Bronchial epithelial cell (primary cell): Measurements from ENCODE around the gene TMC1. TPM values are rescaled to one million over a fixed set of nuclear protein-coding genes. Genes with fewer than 3 reads are reported as not detected.

Source experiments
- DNase-seq: peaks from one replicate; pipeline ENCODE4 v3.0.0-alpha.2; 2010; ENCODE audit warnings: low read depth
- FAIRE-seq: peaks from 2 replicates; lab custom pipeline; 2011; peaks lifted over from hg19 to GRCh38; lab: Jason Lieb, UNC
- H3K27me3 ChIP-seq: 2 replicates; pipeline ENCODE4 v1.5.1; 2011; ENCODE audit warnings: low read length; ENCODE audit not compliant: control insufficient read depth, insufficient read depth
- H3K36me3 ChIP-seq: 2 replicates; pipeline ENCODE4 v1.5.1; 2011; ENCODE audit warnings: low read length; ENCODE audit not compliant: control insufficient read depth, insufficient read depth
- H3K4me3 ChIP-seq: 2 replicates; pipeline ENCODE4 v1.5.1; 2011; ENCODE audit warnings: mild to moderate bottlenecking, low read depth, low read length, control low read depth
- CTCF ChIP-seq: IDR thresholded peaks from 2 replicates; pipeline ENCODE4 v1.5.1; 2011; ENCODE audit warnings: mild to moderate bottlenecking, moderate library complexity, low read length, control low read depth, inconsistent platforms; ENCODE audit not compliant: insufficient read depth, severe bottlenecking
- total RNA-seq: library from RNA; depleted of rRNA; stranded (reverse); fragments of >200 nt; gene quantifications from 2 replicates; pipeline ENCODE4 v1.2.1, GENCODE V29; 2014

Gene TMC1
- total RNA-seq, 1 donor from 2014 or later = not detected

GRCh38 chr9:72589667-72590521, 68.5 kb downstream of the TMC1 start:
- FAIRE-seq (no peak), DNase-seq (no peak)
- no peak for TF ChIP-seq CTCF
- Histone ChIP-seq H3K36me3 (no peaks in the 10 kb centered on the region), H3K4me3 (no peak overlapping the region), H3K27me3 (no peaks in the 10 kb centered on the region)

GRCh38 chr9:72590824-72591223, 69.4 kb downstream of the TMC1 start:
- Histone ChIP-seq H3K36me3 (no peaks in the 10 kb centered on the region), H3K4me3 (no peak overlapping the region), H3K27me3 (no peaks in the 10 kb centered on the region)
- FAIRE-seq = no peak
- TF ChIP-seq CTCF = no peak
- no peak for DNase-seq

GRCh38 chr9:72592502-72593403, 71.3 kb downstream of the TMC1 start:
- Histone ChIP-seq H3K27me3 (no peaks in the 10 kb centered on the region), H3K4me3 (no peak overlapping the region), H3K36me3 (no peaks in the 10 kb centered on the region)
- FAIRE-seq = no peak
- TF ChIP-seq CTCF = peak; percentile 45
- peak; percentile 68 for DNase-seq

GRCh38 chr9:72596451-72597180, 75.2 kb downstream of the TMC1 start:
- no peaks in the 10 kb centered on the region for H3K36me3 ChIP-seq
- no peak overlapping the region for H3K4me3 ChIP-seq
- DNase-seq (no peak), FAIRE-seq (no peak)
- no peaks in the 10 kb centered on the region for H3K27me3 ChIP-seq
- TF ChIP-seq CTCF = no peak

- Histone ChIP-seq H3K36me3 (no peaks in the 10 kb centered on the region), H3K27me3 (no peaks in the 10 kb centered on the region), H3K4me3 (no peak overlapping the region)
- DNase-seq (no peak), FAIRE-seq (no peak)
- TF ChIP-seq CTCF = no peak
Observed at GRCh38 chr9:72597181-72597517, 75.7 kb downstream of the TMC1 start.
